ENCODE measurements around the gene FILIP1. TPM values are rescaled to one million over a fixed set of nuclear protein-coding genes. Genes with fewer than 3 reads are reported as not detected.
A peak's percentile ranks its signal among the peaks of the same experiment; 100 is the strongest.

FILIP1 gene
- total and polyA plus RNA-seq, 2 of the 8 experiments (the other 6 are each of a cell fraction or from before 2014, with no cell fraction given): 2.4 to 5.7 TPM

- no peaks in the 10 kb centered on the region for H3K23me2 ChIP-seq (ENCODE audit: low read depth, low read length)
- no peak overlapping the region for H4K8ac ChIP-seq (ENCODE audit: extremely low read depth, insufficient read depth, low read length)
- H2BK12ac ChIP-seq (ENCODE audit: low read depth, low read length): peak overlapping the region; percentile 76; the same call in 1 of the 2 replicates
- peaks cover 0 to 20% (median 11%) of the 10 kb centered on the region in 4 experiments; a peak in 5 of 8 replicates for H3K36me3 ChIP-seq (ENCODE audit: control insufficient read depth in 2 of 4, insufficient read depth in 4 of 4, low read length in 3 of 4)
- H3K4me1 ChIP-seq (replicated peaks in 1 of 4; ENCODE audit: control insufficient read depth in 3 of 4, insufficient read depth in 4 of 4, low read length in 3 of 4): peaks cover 2 to 17% (median 7%) of the 10 kb centered on the region in 4 experiments; a peak in 4 of 7 replicates
- H2BK20ac ChIP-seq (ENCODE audit: low read length): peak overlapping the region; percentile 77
- H3K79me2 ChIP-seq (ENCODE audit: control insufficient read depth in 1 of 2, insufficient read depth in 2 of 2, low read length in 2 of 2): peaks cover 10 to 90% of the 10 kb centered on the region in 2 experiments
- no peaks in the 10 kb centered on the region for H4K20me1 ChIP-seq (replicated peaks in 1 of 2; ENCODE audit: control insufficient read depth in 1 of 2, insufficient read depth in 2 of 2, low read length in 2 of 2)
- peak overlapping the region; percentile 92; the same call in 1 of the 2 replicates for H2BK5ac ChIP-seq (ENCODE audit: low read depth, low read length)
- H4K91ac ChIP-seq (replicated peaks; ENCODE audit: insufficient read length, low read length): peak overlapping the region; percentile 1
- no peak overlapping the region for H3K23ac ChIP-seq (ENCODE audit: insufficient read length)
- 87% methylated on average over 4 of the region's 4 CpGs; no CpG with 5 or more reads in 1 of the 2 experiments for WGBS, 2 experiments (ENCODE audit: extremely low coverage in 1 of 2, insufficient coverage in 1 of 2, insufficient read length in 1 of 2, insufficient replicate concordance in 2 of 2, low coverage in 1 of 2, low lambda C conversion rate in 2 of 2, missing lambda C conversion rate in 1 of 2)
- 0 out of 2 replicates have a peak overlapping the region, but pooled peaks have one; percentile 21 for H3K27ac ChIP-seq (ENCODE audit: low read depth, low read length)
- no peak overlapping the region for H3K14ac ChIP-seq (ENCODE audit: insufficient read length)
- H3K18ac ChIP-seq (ENCODE audit: extremely low read depth, low read length): peak overlapping the region; percentile 63; the same call in 1 of the 2 replicates
- H3K9ac ChIP-seq (replicated peaks in 1 of 4; ENCODE audit: extremely low read depth in 1 of 4, low read depth in 3 of 4, low read length in 3 of 4): no peak overlapping the region
- no peaks in the 10 kb centered on the region for H3K27me3 ChIP-seq (replicated peaks in 1 of 4; ENCODE audit: control insufficient read depth in 3 of 4, extremely low read depth in 1 of 4, insufficient read depth in 3 of 4, low read length in 3 of 4)
- H2BK15ac ChIP-seq (ENCODE audit: low read length): no peak overlapping the region
- no peak overlapping the region for H3K4me2 ChIP-seq (ENCODE audit: insufficient read depth in 1 of 2, low read depth in 2 of 2, low read length in 2 of 2)
- H3K56ac ChIP-seq (replicated peaks; ENCODE audit: insufficient read length, low read depth, low read length): no peak overlapping the region
- 0 out of 2 replicates have a peak overlapping the region, but pooled peaks have one; percentile 45 for H2AK5ac ChIP-seq (ENCODE audit: low read depth, low read length)
- H2BK120ac ChIP-seq (replicated peaks; ENCODE audit: low read depth, low read length): no peak overlapping the region
- H3K9me3 ChIP-seq (ENCODE audit: insufficient read depth in 2 of 2, low read depth in 1 of 2, low read length in 1 of 2): peaks cover 4 to 7% of the 10 kb centered on the region in 2 experiments
- no peak for DNase-seq (ENCODE audit: low read depth in 1 of 2, low spot score in 2 of 2)
- ChIA-PET CTCF (ENCODE audit: partially characterized antibody) (interaction anchor here (1.0 to 1.4 kb wide), 3 partner anchors 10 to 254 kb away, joined by 3 to 4 read pairs (median 3); no protein-coding TSS in a partner anchor), POLR2A (ENCODE audit: partially characterized antibody) (interaction anchor here (1.5 kb wide), 1 partner anchor 30 kb away, joined by 3 read pairs; the partner anchor contains the start of gene COX7A2)
- no peak overlapping the region for H4K5ac ChIP-seq (ENCODE audit: insufficient read length, low read depth, low read length)
- FAIRE-seq: no peak
- peak overlapping the region; percentile 74 for H3K4ac ChIP-seq (replicated peaks; ENCODE audit: insufficient read length, low read depth, low read length)
- no peak overlapping the region for H2AFZ ChIP-seq (ENCODE audit: low read length)
- H3K4me3 ChIP-seq (ENCODE audit: extremely low read depth in 1 of 4, insufficient read depth in 2 of 4, low read depth in 3 of 4, low read length in 4 of 4): no peak overlapping the region
- no peaks in the 10 kb centered on the region; the same call in 1 of the 2 replicates for H3K79me1 ChIP-seq (ENCODE audit: low read depth, low read length)
- TF ChIP-seq BRCA1 (IDR thresholded peaks at IDR 0.05; ENCODE audit: low read depth, low read length): no peak
- TF ChIP-seq YY1 (IDR thresholded peaks at IDR 0.05; ENCODE audit: low read depth, low read length): no peak
- no peak for TF ChIP-seq ATF2 (IDR thresholded peaks at IDR 0.05; ENCODE audit: low read length)
- no peak for TF ChIP-seq BACH1 (IDR thresholded peaks at IDR 0.05; ENCODE audit: low read length)
- no peak for TF ChIP-seq CBX8 (IDR thresholded peaks at IDR 0.05; ENCODE audit: borderline replicate concordance, low read depth, low read length)
- TF ChIP-seq E2F6 (IDR thresholded peaks at IDR 0.05): no peak
- TF ChIP-seq TAF7 (optimal IDR thresholded peaks at IDR 0.05; ENCODE audit: borderline replicate concordance, low read depth, low read length): no peak
- TF ChIP-seq RXRA (IDR thresholded peaks at IDR 0.05; ENCODE audit: insufficient read depth, low read depth, low read length): no peak
- no peak for TF ChIP-seq NANOG (IDR thresholded peaks at IDR 0.05; ENCODE audit: insufficient read depth, low read depth, low read length, poor library complexity, severe bottlenecking)
- no peak for TF ChIP-seq TBP (IDR thresholded peaks at IDR 0.05; ENCODE audit: low read depth, low read length)
These were observed 220.6 kb downstream of the FILIP1 start for GRCh38 chr6:75273009-75273408.

Measured in H1 (cell line).